K562 (cell line): ENCODE measurements around the gene DEDD2. TPM values are rescaled to one million over a fixed set of nuclear protein-coding genes. Genes with fewer than 3 reads are reported as not detected.
"Not testable (repeated sequence)": the region's sequence is repeated elsewhere in the genome, so short reads cannot be mapped to it uniquely, and the experiment has no call there.

Experiments
- ATAC-seq: fragments of 200-7000 bp; cut with Tn5 transposase; 3 replicates; pipeline ENCODE4 v1.9.1; 2020; ENCODE audit warnings: moderate library complexity
- BruUV-seq: library from RNA; stranded (reverse); fragments of 400-500 nt; replicated peaks from 2 replicates; lab custom pipeline; 2021; lab: Mats Ljungman, UMichigan
- CTCF ChIA-PET: fragments of 300-600 bp; formaldehyde crosslinking; extraction: SDS; loops from one replicate; lab custom pipeline; 2021; ENCODE audit warnings: low intra/inter-chr PET ratio; lab: Yijun Ruan, JAX
- POLR2A ChIA-PET: fragments of 300-600, 350-650 bp; sonication (Branson Sonifier 250); formaldehyde crosslinking; extraction: SDS; loops from one replicate; lab custom pipeline; 2021; ENCODE audit warnings: antibody characterized with exemption, inconsistent platforms; lab: Yijun Ruan, JAX
- DNase-seq, 4 experiments: peaks; one replicate each; pipeline versions ENCODE4 v3.0.0 to v3.0.0-alpha.2; 2011 to 2018; ENCODE audit warnings: low spot score in 3 of 4, mixed read lengths in 3 of 4; ENCODE audit errors: extremely low read depth in 1 of 4
- FAIRE-seq: peaks from 2 replicates; lab custom pipeline; 2011; peaks lifted over from hg19 to GRCh38; lab: Jason Lieb, UNC
- H2AFZ ChIP-seq: 2 replicates; pipeline ENCODE4 v1.6.0; 2011; ENCODE audit warnings: low read depth, low read length, control low read depth, inconsistent platforms
- H3K27ac ChIP-seq: fragments of 200-600 bp; 3 replicates; pipeline ENCODE4 v1.8.0; 2011; ENCODE audit warnings: low read depth, mild to moderate bottlenecking, control low read depth, inconsistent platforms, low read length, moderate library complexity, mixed read lengths; ENCODE audit errors: extremely low read depth
- H3K27me3 ChIP-seq, 2 experiments: fragments of 300-600 bp in 1 of 2; 2 replicates in 1 of 2; 3 replicates in 1 of 2; pipeline versions ENCODE4 v1.6.0 to v1.8.0; 2011; ENCODE audit warnings: inconsistent platforms in 2 of 2, low read length in 2 of 2, mild to moderate bottlenecking in 1 of 2, mixed read lengths in 1 of 2, moderate library complexity in 1 of 2; ENCODE audit not compliant: control insufficient read depth in 2 of 2, insufficient read depth in 2 of 2
- H3K36me3 ChIP-seq: fragments of 300-600 bp; 3 replicates; pipeline ENCODE4 v1.8.0; 2011; ENCODE audit warnings: mild to moderate bottlenecking, low read length, inconsistent platforms; ENCODE audit not compliant: control insufficient read depth, insufficient read depth
- H3K4me1 ChIP-seq, 2 experiments: fragments of 200-600 bp in 1 of 2; replicated peaks in 1 of 2; 2 replicates in 1 of 2; 3 replicates in 1 of 2; pipeline versions ENCODE4 v1.5.1 to v1.8.0; 2011; ENCODE audit warnings: inconsistent platforms in 2 of 2, low read length in 2 of 2, mild to moderate bottlenecking in 1 of 2, mixed read lengths in 1 of 2, moderate library complexity in 1 of 2; ENCODE audit not compliant: control insufficient read depth in 2 of 2, insufficient read depth in 2 of 2
- H3K4me2 ChIP-seq: 2 replicates; pipeline ENCODE4 v1.6.1; 2011; ENCODE audit warnings: low read length, control low read depth, inconsistent platforms, mixed read lengths; ENCODE audit not compliant: insufficient read depth
- H3K4me3 ChIP-seq: fragments of 200-600 bp; sonication (generic), shearing (Covaris generic); 2 replicates; pipeline ENCODE4 v1.5.1; 2016; ENCODE audit warnings: control low read depth, inconsistent platforms
- H3K79me2 ChIP-seq: fragments of 200-600 bp; 3 replicates; pipeline ENCODE4 v1.8.0; 2011; ENCODE audit warnings: low read length, inconsistent platforms; ENCODE audit not compliant: control insufficient read depth, insufficient read depth
- H3K9ac ChIP-seq, 2 experiments: 2 replicates each; pipeline versions ENCODE4 v1.6.0 to v1.6.1; 2011; ENCODE audit warnings: low read depth in 2 of 2, low read length in 2 of 2, control low read depth in 1 of 2, inconsistent platforms in 1 of 2, mild to moderate bottlenecking in 1 of 2, mixed read lengths in 1 of 2; ENCODE audit not compliant: insufficient read depth in 1 of 2
- H3K9me1 ChIP-seq: one replicate; pipeline ENCODE4 v1.6.0; 2011; ENCODE audit warnings: inconsistent platforms, mild to moderate bottlenecking, low read length, moderate library complexity; ENCODE audit not compliant: control insufficient read depth, insufficient read depth
- H3K9me3 ChIP-seq: replicated peaks from 2 replicates; pipeline ENCODE4 v1.5.1; 2011; ENCODE audit warnings: low read depth, low read length, inconsistent platforms; ENCODE audit not compliant: control insufficient read depth, insufficient read depth
- H4K20me1 ChIP-seq: replicated peaks from 2 replicates; pipeline ENCODE4 v1.6.1; 2011; ENCODE audit warnings: low read length, inconsistent platforms, mixed read lengths; ENCODE audit not compliant: control insufficient read depth, insufficient read depth
- CEBPB ChIP-seq: fragments of 450-650 bp; IDR thresholded peaks from 2 replicates; pipeline ENCODE4 v1.6.1; 2016; ENCODE audit warnings: missing genetic modification characterization, missing compliant biosample characterization
- CEBPG ChIP-seq, 3 experiments: fragments of 200-800 bp in 1 of 3; sonication (Bioruptor generic) in 1 of 3; sonication (generic) in 1 of 3; formaldehyde crosslinking in 1 of 3; IDR thresholded peaks in 2 of 3; conservative IDR thresholded peaks in 1 of 3; 2 replicates each; pipeline versions ENCODE4 v1.6.1 to v1.8.0; 2016 to 2022; ENCODE audit warnings: missing compliant biosample characterization in 2 of 3, missing genetic modification characterization in 2 of 3, mild to moderate bottlenecking in 1 of 3, missing genetic modification reagents in 1 of 3
- ZNF121 ChIP-seq: sonication (generic); formaldehyde crosslinking; conservative IDR thresholded peaks from 2 replicates; pipeline ENCODE4 v1.8.0; 2022; ENCODE audit warnings: missing genetic modification reagents
- WGBS: fragments of 100-300 bp; shearing (Covaris generic); methylation state at CpG from one replicate; pipeline ENCODE4 v1.1.6; 2016; ENCODE audit warnings: low coverage, mixed read lengths; ENCODE audit not compliant: insufficient coverage; ENCODE audit errors: missing lambda C conversion rate; 5-methylcytosine and 5-hydroxymethylcytosine counted together
- in situ Hi-C: fragments of 300-500 bp; cut with MboI; formaldehyde crosslinking; loops from 4 replicates; pipeline ENCODE4 v1.15.0; 2018; ENCODE audit warnings: inconsistent platforms, mixed read lengths
- intact Hi-C: fragments of 100-400 bp; cut with micrococcal nuclease; formaldehyde crosslinking; loops from 2 replicates; pipeline ENCODE4 v1.14.2; 2022
- polyA plus RNA-seq, 8 experiments: library from polyadenylated mRNA; depleted of rRNA in 4 of 8; stranded (reverse) in 5 of 8; unstranded in 3 of 8; fragments of >200 nt; fragmentation: Nextera tagmentation in 2 of 8; fragmentation: Illumina TruSeq in 1 of 8; extraction: Ambion mirVana in 2 of 8; extraction: Trizol in 1 of 8; gene quantifications; 2 replicates each; pipeline versions ENCODE4 v1.2.1 to v1.2.3, GENCODE V29; 2011 to 2014; ENCODE audit warnings: inconsistent platforms in 1 of 8, missing spikeins in 1 of 8
- total RNA-seq, 7 experiments: library from RNA; depleted of rRNA in 6 of 7; stranded (reverse); fragments of >200 nt in 6 of 7; fragmentation: Illumina TruSeq in 2 of 7; extraction: Trizol in 2 of 7; gene quantifications; 2 replicates each; pipeline versions ENCODE4 v1.2.1 to v1.2.3, GENCODE V29; 2011 to 2021; ENCODE audit warnings: low replicate concordance in 1 of 7

The DEDD2 gene
- total and polyA plus RNA-seq, 9 of the 15 experiments (the other 6 are each of a cell fraction or from before 2014, with no cell fraction given): 4.3 to 43.0 (median 29.2) TPM

DNA sequence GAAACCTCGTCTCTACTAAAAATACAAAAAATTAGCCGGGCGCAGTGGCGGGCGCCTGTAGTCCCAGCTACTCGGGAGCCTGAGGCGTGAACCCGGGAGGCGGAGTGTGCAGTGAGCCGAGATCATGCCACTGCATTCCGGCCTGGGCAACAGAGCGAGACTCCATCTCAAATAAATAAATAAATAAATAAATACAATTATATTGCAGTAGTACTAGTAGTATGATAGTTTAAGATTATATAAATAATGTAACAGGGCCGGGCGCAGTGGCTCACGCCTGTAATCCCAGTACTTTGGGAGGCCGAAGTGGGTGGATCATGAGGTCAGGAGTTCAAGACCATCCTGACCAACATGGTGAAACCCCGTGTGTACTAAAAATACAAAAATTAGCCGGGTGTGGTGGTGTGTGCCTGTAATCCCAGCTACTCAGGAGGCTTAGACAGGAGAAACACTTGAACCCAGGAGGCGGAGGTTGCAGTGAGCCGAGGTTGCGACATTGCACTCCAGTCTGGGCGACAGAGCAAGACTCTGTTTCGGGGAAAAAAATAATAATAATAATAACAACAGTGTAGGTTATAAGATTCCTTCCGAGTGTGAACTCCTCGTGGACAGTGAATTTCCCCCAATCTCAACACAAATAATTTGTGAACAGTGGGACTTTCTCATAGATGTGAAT, 49.6 kb upstream of the DEDD2 start:
- H4K20me1 ChIP-seq; BruUV-seq; H3K9me3 ChIP-seq; FAIRE-seq; H3K4me3 ChIP-seq; in situ Hi-C loops; H3K9me1 ChIP-seq; CTCF ChIA-PET; DNase-seq; ATAC-seq; intact Hi-C loops; H3K27me3 ChIP-seq; TF ChIP-seq CEBPG (CRISPR knock-in tag; IDR thresholded peaks at IDR 0.05): not testable (repeated sequence)
- TF ChIP-seq CEBPG (tag; conservative IDR thresholded peaks at IDR 0.05 in 1 of 2, IDR thresholded peaks at IDR 0.05 in 1 of 2): peak; percentile 8 to 41; a peak in 3 of 4 replicates
- TF ChIP-seq CEBPB (tag): peak; percentile 79
- WGBS: 84% methylated on average over 25 of the region's 25 CpGs
- H3K36me3 ChIP-seq: peaks cover 10% of the 10 kb centered on the region; the same call in 2 of the 3 replicates
- H3K9ac ChIP-seq: peak overlapping the region in 1 of 2 experiments; percentile 98; a peak in 2 of 4 replicates
- H3K79me2 ChIP-seq: peaks cover 24% of the 10 kb centered on the region
- peak overlapping the region; percentile 96 for H3K4me2 ChIP-seq
- H3K4me1 ChIP-seq: peaks cover 17 to 36% of the 10 kb centered on the region in 2 experiments
- POLR2A ChIA-PET: interaction anchor here (0.6 to 1.1 kb wide), 3 partner anchors 10 to 26 kb away, joined by 3 to 4 read pairs (median 3); no protein-coding TSS in a partner anchor
- peak overlapping the region; percentile 95 for H2AFZ ChIP-seq
- peak overlapping the region; percentile 90 for H3K27ac ChIP-seq

DNA sequence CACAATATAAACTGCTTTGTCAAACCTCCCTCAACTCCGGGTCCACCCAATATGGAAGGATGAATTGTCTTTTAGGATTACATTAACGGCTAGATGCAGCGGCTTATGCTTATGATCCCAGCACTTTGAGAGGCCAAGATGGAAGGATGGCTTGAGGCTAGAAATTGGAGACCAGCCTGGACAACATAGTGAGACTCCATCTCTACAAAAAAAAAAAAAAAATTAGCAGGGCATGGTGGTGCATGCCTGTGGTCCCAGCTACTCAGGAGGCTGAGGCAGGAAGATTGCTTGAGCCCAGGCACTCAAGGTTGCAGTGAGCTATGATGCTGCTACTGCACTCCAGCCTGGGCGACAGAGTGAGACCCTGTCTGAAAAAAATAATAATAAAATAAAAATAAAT, 48.6 kb upstream of the DEDD2 start:
- CTCF ChIA-PET, in situ Hi-C loops, H3K9me1 ChIP-seq, POLR2A ChIA-PET, H3K4me2 ChIP-seq, H3K9ac ChIP-seq, H3K27me3 ChIP-seq, H3K9me3 ChIP-seq, H4K20me1 ChIP-seq, ATAC-seq, BruUV-seq, intact Hi-C loops, H3K4me3 ChIP-seq, H3K27ac ChIP-seq, FAIRE-seq, DNase-seq, H3K36me3 ChIP-seq: not testable (repeated sequence)
- TF ChIP-seq ZNF121 (CRISPR knock-in tag): peak; percentile 53; the same call in 1 of the 2 replicates
- WGBS: 63% methylated on average over 4 of the region's 4 CpGs
- H3K79me2 ChIP-seq: peaks cover 18% of the 10 kb centered on the region
- peaks cover 14 to 30% of the 10 kb centered on the region in 2 experiments for H3K4me1 ChIP-seq
- H2AFZ ChIP-seq: peak overlapping the region; percentile 22
